Endothelial cell (in vitro differentiated cells): ENCODE data around the gene PRPH2. TPM values are rescaled to one million over a fixed set of nuclear protein-coding genes. Genes with fewer than 3 reads are reported as not detected.

Experiments used
- DNase-seq: peaks from one replicate; pipeline ENCODE4 v3.0.0; 2021; ENCODE audit warnings: low spot score
- H3K27ac Mint-ChIP-seq: one replicate; pipeline ENCODE4 v1.8.0; 2021; ENCODE audit warnings: mixed read lengths, inconsistent platforms; ENCODE audit not compliant: unreplicated experiment
- H3K27me3 Mint-ChIP-seq: one replicate; pipeline ENCODE4 v1.8.0; 2021; ENCODE audit warnings: mild to moderate bottlenecking, moderate library complexity, mixed read lengths, inconsistent platforms; ENCODE audit not compliant: unreplicated experiment
- H3K36me3 Mint-ChIP-seq: one replicate; pipeline ENCODE4 v1.8.0; 2021; ENCODE audit warnings: mild to moderate bottlenecking, low read depth, mixed read lengths, inconsistent platforms; ENCODE audit not compliant: unreplicated experiment
- H3K4me1 Mint-ChIP-seq: one replicate; pipeline ENCODE4 v1.8.0; 2021; ENCODE audit warnings: mild to moderate bottlenecking, mixed read lengths, inconsistent platforms; ENCODE audit not compliant: unreplicated experiment
- H3K4me3 Mint-ChIP-seq: one replicate; pipeline ENCODE4 v1.8.0; 2021; ENCODE audit warnings: mild to moderate bottlenecking, mixed read lengths, inconsistent platforms; ENCODE audit not compliant: unreplicated experiment
- H3K9me3 Mint-ChIP-seq: one replicate; pipeline ENCODE4 v1.8.0; 2021; ENCODE audit warnings: mixed read lengths, inconsistent platforms; ENCODE audit not compliant: unreplicated experiment
- CTCF ChIP-seq: fragments of 200-600 bp; sonication (generic); IDR thresholded peaks from one replicate; pipeline ENCODE4 v1.5.0; 2021; ENCODE audit warnings: antibody characterized with exemption; ENCODE audit not compliant: unreplicated experiment
- total RNA-seq: library from RNA; stranded (reverse); fragmentation: NEBNext Ultra II Directional; extraction: Animal tissue kit (Norgen Biotek cat#: 25700); gene quantifications from one replicate; pipeline ENCODE4 v1.2.1, GENCODE V29; 2021; ENCODE audit not compliant: unreplicated experiment

The PRPH2 gene
- total RNA-seq, 1 donor from 2014 or later: 0.15 TPM

GRCh38 chr6:42693725-42694323, 28.6 kb downstream of the PRPH2 start:
- no peaks in the 10 kb centered on the region for H3K27me3 Mint-ChIP-seq
- peaks cover 20% of the 10 kb centered on the region for H3K36me3 Mint-ChIP-seq
- peaks cover 15% of the 10 kb centered on the region for H3K4me1 Mint-ChIP-seq
- H3K27ac Mint-ChIP-seq: no peak overlapping the region
- no peak overlapping the region for H3K4me3 Mint-ChIP-seq
- no peak for DNase-seq
- H3K9me3 Mint-ChIP-seq: no peaks in the 10 kb centered on the region
- TF ChIP-seq CTCF: no peak

GRCh38 chr6:42692137-42692911, 30.1 kb downstream of the PRPH2 start:
- Mint-ChIP-seq H3K36me3 (peaks cover 32% of the 10 kb centered on the region), H3K27me3 (no peaks in the 10 kb centered on the region), H3K4me3 (no peak overlapping the region), H3K27ac (peak overlapping the region; percentile 39), H3K4me1 (peaks cover 15% of the 10 kb centered on the region), H3K9me3 (no peaks in the 10 kb centered on the region)
- DNase-seq: no peak
- TF ChIP-seq CTCF: no peak

- Mint-ChIP-seq H3K4me1 (peaks cover 15% of the 10 kb centered on the region), H3K27me3 (no peaks in the 10 kb centered on the region), H3K27ac (no peak overlapping the region), H3K9me3 (no peaks in the 10 kb centered on the region), H3K4me3 (no peak overlapping the region), H3K36me3 (peaks cover 37% of the 10 kb centered on the region)
- TF ChIP-seq CTCF: no peak
- DNase-seq: no peak
Observed at GRCh38 chr6:42690872-42691271, 31.5 kb downstream of the PRPH2 start.

GRCh38 chr6:42690151-42690702, 32.2 kb downstream of the PRPH2 start:
- no peak overlapping the region for H3K27ac Mint-ChIP-seq

More at GRCh38 chr6:42690151-42690702, 32.2 kb downstream of the PRPH2 start:
- peaks cover 15% of the 10 kb centered on the region for H3K4me1 Mint-ChIP-seq
- no peak for DNase-seq
- no peaks in the 10 kb centered on the region for H3K27me3 Mint-ChIP-seq
- H3K4me3 Mint-ChIP-seq: no peak overlapping the region
- no peaks in the 10 kb centered on the region for H3K9me3 Mint-ChIP-seq
- peaks cover 43% of the 10 kb centered on the region for H3K36me3 Mint-ChIP-seq
- no peak for TF ChIP-seq CTCF
